Stimulated activated CD8-positive, alpha-beta memory T cell treated with anti-CD3 and anti-CD28 coated beads, Interleukin-4, amount 100 ng/mL, for 48 hours (primary cell): ENCODE measurements around the gene IQCM.
"Not testable (repeated sequence)": the region's sequence is repeated elsewhere in the genome, so short reads cannot be mapped to it uniquely, and the experiment has no call there.

Source experiments
- DNase-seq: peaks from one replicate; pipeline ENCODE4 v3.0.0-alpha.2; 2020

Gene IQCM

DNA sequence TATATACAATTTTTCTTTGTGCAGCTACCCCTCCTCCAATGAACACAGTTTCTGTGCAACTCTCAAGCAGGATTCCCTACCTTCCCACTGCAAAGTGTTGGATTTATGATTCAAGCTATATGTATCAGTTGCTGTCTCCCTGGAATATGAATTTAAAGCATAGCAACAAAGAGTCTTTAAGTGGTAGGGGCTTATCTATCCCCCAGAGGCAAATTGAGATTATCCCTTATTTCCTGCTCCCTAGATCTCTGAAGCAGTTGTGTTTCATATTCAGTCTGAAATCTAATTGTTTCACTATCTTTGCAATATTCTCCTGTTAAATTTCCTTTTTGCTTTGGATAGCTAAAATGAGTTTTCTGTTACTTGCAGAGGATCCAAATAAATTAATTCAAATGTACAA lies 263.0 kb downstream of the IQCM start:
- no peak for DNase-seq

GRCh38 chr4:149549911-149550310 lies 265.7 kb downstream of the IQCM start:
- DNase-seq = no peak

GRCh38 chr4:149534779-149535178 lies 280.9 kb downstream of the IQCM start:
- no peak for DNase-seq

- no peak for DNase-seq
Observed at GRCh38 chr4:149531861-149532260, 283.8 kb downstream of the IQCM start.

- DNase-seq = no peak
Observed at GRCh38 chr4:149523039-149523438, 292.6 kb downstream of the IQCM start.

GRCh38 chr4:149521611-149522425 lies 293.8 kb downstream of the IQCM start:
- DNase-seq = no peak

DNA sequence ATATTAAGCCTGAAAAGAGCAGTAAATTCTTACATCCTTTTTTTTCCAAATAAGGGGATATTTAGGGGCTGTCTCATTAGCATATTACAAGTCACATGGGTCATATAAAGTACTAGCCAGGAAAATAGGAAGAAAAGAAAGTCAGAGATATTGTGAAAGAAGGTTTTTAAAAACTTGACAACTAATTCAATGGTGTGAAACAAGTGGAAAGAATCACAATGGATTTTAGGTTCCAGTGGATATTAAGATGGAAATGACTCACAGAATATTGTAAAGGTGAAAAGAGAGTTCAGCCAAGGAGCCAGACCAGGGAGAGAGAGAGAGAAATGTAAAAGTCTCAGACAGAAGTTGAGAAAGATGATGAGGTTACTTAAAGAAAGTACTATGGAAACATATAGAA lies 297.2 kb downstream of the IQCM start:
- no peak for DNase-seq

- DNase-seq = no peak
Observed at GRCh38 chr4:149513081-149513480, 302.6 kb downstream of the IQCM start.

DNA sequence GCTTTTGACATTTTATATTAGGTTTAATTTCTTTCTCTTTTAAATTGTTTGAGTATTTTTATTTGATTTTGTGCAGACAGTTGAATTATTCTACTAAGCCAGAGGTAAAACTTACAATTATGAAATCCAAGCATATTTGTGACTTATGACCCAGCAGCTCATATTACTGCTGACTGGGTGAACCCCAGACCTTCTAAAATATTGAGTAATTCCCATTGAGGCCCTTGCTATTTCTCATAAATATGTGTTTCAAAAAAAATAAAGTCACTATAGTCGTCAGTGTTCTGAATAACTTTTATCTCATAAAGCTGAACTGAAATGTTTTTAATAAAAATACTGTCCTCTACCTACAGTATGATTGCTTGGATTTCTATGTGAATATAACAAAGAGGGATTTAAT lies 303.1 kb downstream of the IQCM start:
- DNase-seq = no peak

DNA sequence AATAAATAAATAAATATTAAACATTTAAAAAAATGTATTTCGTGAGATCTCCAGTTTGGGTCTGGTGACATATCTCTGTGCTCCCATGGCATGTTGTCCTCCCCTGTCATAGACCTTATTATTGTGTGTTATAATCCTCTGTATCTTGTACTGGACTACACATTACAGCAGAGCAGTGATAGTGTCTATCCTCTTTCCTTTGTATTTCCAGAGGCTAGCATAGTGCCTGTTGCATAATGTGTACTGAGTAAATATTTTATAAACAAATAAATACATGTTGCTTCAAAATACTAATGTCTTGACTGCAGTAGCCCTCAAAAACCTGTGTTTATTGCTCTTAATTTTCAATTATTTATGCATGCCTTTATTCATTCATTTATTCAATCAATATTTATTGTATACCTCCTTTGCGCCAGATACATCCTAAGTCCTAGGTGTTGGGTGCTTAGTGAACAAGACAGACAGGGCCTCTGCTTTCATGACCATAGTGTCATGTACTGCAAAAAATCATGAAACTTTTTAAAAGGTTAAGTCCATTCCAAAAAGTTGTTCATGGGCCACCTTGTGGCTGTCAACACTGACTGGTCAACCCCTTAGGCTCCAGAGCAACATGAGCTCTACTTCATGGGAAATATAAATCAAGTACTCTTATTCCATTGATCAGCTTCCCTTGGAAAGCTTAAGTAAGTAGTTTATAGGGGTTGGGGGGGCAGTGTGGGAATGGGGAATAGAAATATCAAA lies 303.9 kb downstream of the IQCM start:
- DNase-seq = no peak

DNA sequence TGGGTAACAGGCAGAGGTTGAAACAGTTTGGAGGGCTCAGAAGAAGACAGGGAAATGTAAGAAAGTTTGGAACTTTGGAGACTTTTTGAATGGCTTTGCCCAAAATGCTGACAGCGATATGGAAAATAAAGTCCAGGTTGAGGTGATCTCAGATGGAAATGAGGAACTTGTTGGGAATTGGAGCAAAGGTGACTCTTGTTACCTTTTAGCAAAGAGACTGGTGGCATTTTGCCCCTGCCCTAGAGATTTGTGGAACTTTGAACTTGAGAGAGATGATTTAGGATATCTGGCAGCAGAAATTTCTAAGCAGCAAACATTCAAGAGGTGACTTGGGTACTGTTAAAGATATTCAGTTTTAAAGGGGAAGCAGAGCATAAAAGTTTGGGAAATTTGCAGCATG lies 308.3 kb downstream of the IQCM start:
- DNase-seq = not testable (repeated sequence)

DNA sequence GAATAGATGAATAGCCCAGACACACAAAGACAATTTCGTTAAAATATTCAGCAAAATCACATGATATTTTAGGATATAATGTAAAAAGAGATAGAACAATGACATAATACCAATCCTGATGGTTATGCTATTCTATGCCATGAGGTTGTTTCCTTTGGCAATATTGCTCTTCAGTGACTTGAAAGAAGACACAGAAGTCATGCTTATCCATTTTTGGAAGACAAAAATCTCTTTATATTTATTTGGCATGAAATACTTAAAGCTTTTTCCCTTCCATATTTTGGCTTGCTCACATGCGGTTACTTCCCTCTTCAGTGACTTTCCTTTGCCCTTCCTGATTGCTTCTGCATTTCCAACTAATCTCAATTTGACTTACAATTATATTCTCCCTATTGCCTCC lies 314.8 kb downstream of the IQCM start:
- DNase-seq = no peak

DNA sequence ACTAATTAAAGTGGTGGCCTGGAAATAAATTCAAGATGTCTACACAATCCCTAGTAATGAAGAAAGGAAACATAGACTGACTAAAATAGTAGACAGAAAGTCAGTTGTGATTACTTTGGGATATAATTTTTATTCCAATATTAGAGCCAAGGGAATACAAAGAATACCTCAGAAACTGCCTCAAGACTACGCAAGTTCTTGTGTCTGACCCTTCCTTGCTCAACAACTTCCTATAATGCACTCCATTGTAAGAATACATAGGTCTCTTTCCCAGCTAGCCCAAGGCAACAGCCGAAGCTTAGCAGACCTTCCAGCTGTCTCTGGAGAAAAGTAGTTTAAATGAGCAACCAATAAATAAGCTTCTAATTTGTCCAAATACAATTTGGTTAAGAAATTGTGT lies 315.9 kb downstream of the IQCM start:
- DNase-seq = no peak

DNA sequence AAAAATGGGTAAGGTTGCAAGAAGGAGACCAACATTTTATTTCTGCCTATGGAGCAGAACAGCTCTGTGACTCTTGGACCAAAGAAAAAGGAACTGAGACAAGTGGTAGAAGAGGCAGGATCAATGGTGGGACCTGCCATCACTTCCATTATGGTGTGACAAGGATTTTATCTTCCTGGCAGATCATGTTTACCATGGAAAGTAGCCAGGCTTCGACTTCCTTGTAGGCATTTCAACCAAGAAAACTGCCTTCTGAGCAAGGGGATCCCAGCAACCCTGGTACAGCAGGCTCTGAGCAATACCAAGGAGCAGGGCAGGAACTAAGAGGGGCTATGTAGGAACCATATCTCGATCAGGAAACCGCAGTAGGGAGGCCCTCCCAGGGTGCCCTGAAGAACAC lies 317.4 kb downstream of the IQCM start:
- DNase-seq = no peak

DNA sequence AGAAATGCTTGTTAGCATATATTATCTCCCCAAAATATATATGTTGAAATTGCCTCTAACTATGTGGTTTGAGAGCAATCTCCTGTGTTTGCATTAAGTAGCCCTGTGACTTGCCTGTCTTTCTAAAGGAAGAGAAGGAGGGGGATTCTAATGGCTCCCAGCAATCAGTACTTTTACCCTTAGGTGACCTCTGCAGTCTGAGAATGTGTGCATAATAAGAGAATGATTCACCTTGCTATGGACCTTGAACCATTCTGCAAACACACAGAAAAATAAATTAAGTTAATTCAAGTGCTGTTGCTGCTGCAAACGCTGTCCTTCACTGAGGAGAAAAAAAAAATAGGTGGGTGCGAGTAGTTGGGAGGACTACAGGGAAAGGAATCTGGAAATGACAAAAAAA lies 322.2 kb downstream of the IQCM start:
- no peak for DNase-seq

- DNase-seq = no peak
Observed at GRCh38 chr4:149489321-149489720, 326.3 kb downstream of the IQCM start.

DNA sequence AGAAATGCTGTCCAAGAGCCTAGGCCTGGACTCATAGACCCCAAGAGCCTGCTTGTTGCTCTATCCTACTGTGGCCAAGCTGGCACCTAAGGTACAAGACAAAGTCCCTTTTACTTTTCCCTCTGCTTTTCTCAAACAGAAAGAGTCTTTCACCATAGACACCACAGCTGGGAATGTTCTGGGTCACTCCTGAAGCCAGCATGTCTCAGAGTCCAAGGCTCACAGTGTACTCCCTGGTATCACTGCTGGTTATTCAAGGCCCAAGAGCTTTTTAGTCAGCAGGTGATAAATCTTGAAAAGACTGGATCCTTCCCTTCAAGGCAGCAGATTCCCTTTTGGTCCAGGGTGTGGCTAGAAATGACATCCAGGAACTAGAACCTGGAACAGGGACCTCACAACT lies 328.8 kb downstream of the IQCM start:
- no peak for DNase-seq

GRCh38 chr4:149468669-149469068 lies 347.0 kb downstream of the IQCM start:
- DNase-seq = not testable (repeated sequence)

DNA sequence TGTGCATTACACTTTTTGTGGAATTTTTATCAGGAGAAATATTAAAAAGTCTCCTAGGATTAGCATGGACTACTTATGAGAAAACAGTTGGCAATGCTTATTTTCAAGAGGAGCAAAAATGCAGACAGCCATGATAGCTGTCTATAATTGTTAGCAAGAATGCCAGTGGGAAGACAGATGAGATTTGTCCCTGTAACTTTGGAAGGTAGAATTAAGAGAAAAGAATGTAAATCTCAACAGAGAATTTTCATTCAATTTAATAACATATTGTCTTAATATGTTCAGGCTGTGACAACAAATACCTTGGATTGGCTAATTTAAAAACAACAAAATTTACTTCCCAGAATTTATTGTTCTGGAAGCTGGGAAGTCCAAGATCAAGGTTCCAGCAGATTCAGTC lies 349.2 kb downstream of the IQCM start:
- DNase-seq = no peak

DNA sequence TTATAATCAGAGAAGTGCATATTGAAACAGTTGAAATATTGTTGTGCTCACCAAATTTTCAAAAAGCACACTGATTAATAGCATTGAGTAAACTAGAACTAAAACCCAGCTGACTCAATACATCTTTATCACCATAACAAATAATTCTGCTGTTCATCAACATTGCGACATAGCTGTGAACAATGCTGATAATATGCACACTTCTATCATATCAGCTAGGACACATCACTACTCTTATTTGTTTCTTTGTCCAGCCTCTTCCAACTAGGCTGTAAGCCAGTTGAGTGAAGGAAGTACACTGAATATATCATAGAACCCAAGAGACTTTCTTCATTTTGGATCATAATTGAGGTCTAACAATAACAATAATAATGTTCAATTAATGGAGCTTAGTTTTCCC lies 349.7 kb downstream of the IQCM start:
- DNase-seq = no peak

DNA sequence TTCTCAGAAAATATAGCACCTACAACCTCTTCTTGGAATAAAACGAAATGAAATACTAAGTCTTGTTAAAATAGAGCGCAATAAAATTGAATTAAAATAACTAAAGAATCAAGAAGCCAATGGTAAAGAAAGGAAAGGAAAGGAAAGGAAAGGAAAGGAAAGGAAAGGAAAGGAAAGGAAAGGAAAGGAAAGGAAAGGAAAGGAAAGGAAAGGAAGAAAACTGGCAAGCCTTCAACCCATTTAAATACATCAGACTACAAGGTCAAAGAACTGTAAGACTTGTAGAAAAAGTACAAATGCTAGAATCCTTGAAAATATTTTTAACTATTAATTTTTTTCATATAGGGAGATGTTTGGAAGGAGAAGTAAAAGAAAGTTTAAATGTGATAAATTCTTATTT lies 372.1 kb downstream of the IQCM start:
- no peak for DNase-seq

DNA sequence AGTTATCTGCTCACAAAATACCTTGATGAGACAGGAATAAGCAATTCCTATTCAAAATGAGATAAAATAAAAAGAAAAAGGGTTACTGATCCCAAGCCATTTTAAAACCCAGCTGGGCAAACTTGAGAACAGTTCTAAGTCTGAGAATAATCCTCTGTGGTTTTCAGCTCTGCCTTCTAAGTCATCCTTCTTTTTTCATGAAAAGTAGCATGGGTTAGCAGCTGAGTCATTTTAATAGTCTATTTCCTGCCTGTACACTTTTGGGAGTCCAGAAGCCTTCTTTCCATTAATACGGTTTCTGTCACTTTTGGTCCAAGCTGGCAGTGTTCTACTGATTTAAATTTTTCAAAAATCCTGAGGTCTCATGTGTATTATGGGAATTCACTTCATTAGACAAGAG lies 374.3 kb downstream of the IQCM start:
- no peak for DNase-seq

- no peak for DNase-seq
Observed at GRCh38 chr4:149426461-149426860, 389.2 kb downstream of the IQCM start.

DNA sequence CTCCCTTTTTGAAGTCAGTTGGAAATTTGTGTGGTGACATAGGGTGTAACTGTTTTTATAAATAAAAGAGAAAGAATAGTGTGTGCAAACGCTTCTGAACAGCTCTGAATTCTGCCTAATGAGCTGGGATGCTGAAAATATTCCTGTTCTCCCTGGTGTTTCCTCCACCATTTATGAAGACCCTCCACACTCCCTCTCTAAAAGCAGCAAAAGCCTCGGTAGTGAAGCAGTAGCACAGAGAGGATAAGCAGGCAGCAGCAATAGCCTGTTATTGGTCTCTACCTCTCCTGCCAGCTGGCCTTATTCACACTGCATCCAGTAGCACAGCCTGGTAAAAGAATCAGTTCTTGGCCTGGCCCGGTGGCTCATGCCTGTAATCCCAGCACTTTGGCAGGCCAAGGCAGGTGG lies 406.1 kb downstream of the IQCM start:
- no peak for DNase-seq

DNA sequence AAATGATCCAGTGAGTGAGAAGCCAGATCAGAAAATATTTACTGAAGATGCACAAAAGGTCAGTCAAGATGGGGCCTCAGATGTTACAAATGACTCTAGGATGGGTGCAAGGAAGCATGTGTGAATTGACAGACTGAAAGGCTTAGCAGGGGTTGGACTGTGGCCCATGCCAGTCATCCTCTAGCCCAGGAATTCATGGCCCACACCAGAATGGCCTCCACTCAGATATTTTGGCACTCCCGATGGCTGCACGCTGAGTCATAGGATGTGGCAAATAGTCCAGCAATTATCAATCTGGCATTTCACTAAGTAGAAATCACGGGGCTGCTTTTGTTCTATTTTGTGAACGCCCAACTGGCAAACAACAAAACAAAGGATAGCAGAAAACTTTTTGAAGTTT lies 406.5 kb downstream of the IQCM start:
- DNase-seq = no peak
